CD4-positive, alpha-beta T cell (primary cell): Measurements from ENCODE around the gene FOXP4. TPM values are rescaled to one million over a fixed set of nuclear protein-coding genes. Genes with fewer than 3 reads are reported as not detected.

ENCODE experiments used
- ATAC-seq: fragments of 200-7000 bp; cut with Tn5 transposase; one replicate; pipeline ENCODE4 v1.10.0; 2022; ENCODE audit warnings: mild to moderate bottlenecking; ENCODE audit not compliant: poor library complexity
- CTCF ChIA-PET: fragments of 350-600 bp; sonication (Branson Sonifier 250); formaldehyde crosslinking; loops from one replicate; lab custom pipeline; 2021; ENCODE audit warnings: antibody characterized with exemption, inconsistent platforms; lab: Charles Lee
- POLR2A ChIA-PET: fragments of 350-600 bp; sonication (Branson Sonifier 250); formaldehyde crosslinking; loops from one replicate; lab custom pipeline; 2021; ENCODE audit warnings: antibody characterized with exemption, inconsistent platforms; lab: Charles Lee
- DNase-seq, 14 experiments: peaks; one replicate each; pipeline ENCODE4 v3.0.0-alpha.2; 2013 to 2020; ENCODE audit warnings: mixed read lengths in 2 of 14
- H3K27ac ChIP-seq, 2 donors: one replicate each; pipeline versions ENCODE4 v1.5.1 to v1.7.0; 2013; ENCODE audit warnings: low read length in 2 of 2, low read depth in 1 of 2, mild to moderate bottlenecking in 1 of 2
- H3K27me3 ChIP-seq, 2 experiments: 1 replicate in 1 of 2; 2 replicates in 1 of 2; pipeline versions ENCODE4 v1.6.1 to v1.7.0; 2013; ENCODE audit warnings: low read length in 2 of 2, control low read depth in 1 of 2, mild to moderate bottlenecking in 1 of 2, moderate library complexity in 1 of 2; ENCODE audit not compliant: insufficient read depth in 2 of 2, control insufficient read depth in 1 of 2
- H3K36me3 ChIP-seq: one replicate; pipeline ENCODE4 v1.6.1; 2013; ENCODE audit warnings: low read length, control low read depth; ENCODE audit not compliant: insufficient read depth
- H3K4me1 ChIP-seq: one replicate; pipeline ENCODE4 v1.6.1; 2013; ENCODE audit warnings: low read length, control low read depth; ENCODE audit not compliant: insufficient read depth
- H3K4me3 ChIP-seq: one replicate; pipeline ENCODE4 v1.5.1; 2013; ENCODE audit warnings: mild to moderate bottlenecking, low read length, moderate library complexity
- H3K9me3 ChIP-seq, 2 experiments: 1 replicate in 1 of 2; 2 replicates in 1 of 2; pipeline versions ENCODE4 v1.6.1 to v1.7.0; 2013; ENCODE audit warnings: low read length in 2 of 2, mild to moderate bottlenecking in 2 of 2, control low read depth in 1 of 2, moderate library complexity in 1 of 2; ENCODE audit not compliant: control insufficient read depth in 1 of 2, insufficient read depth in 1 of 2
- H3K27ac Mint-ChIP-seq: one replicate; pipeline ENCODE4 v1.8.0; 2020; ENCODE audit warnings: mixed read lengths
- H3K27me3 Mint-ChIP-seq: one replicate; pipeline ENCODE4 v1.8.0; 2021; ENCODE audit warnings: mixed read lengths
- H3K36me3 Mint-ChIP-seq: one replicate; pipeline ENCODE4 v1.8.0; 2021; ENCODE audit warnings: low read depth, mixed read lengths
- H3K4me1 Mint-ChIP-seq: one replicate; pipeline ENCODE4 v1.8.0; 2021; ENCODE audit warnings: low read depth, mixed read lengths
- H3K4me3 Mint-ChIP-seq: one replicate; pipeline ENCODE4 v1.8.0; 2020; ENCODE audit warnings: mild to moderate bottlenecking, mixed read lengths
- H3K9me3 Mint-ChIP-seq: one replicate; pipeline ENCODE4 v1.8.0; 2020; ENCODE audit warnings: mixed read lengths
- intact Hi-C, 2 experiments: fragments of 100-400 bp; cut with DNase I in 1 of 2; cut with micrococcal nuclease in 1 of 2; formaldehyde crosslinking; loops; one replicate each; pipeline versions ENCODE4 v1.15.1 to v1.9.0; 2023 to 2025; cut with DNase I, micrococcal nuclease
- total RNA-seq, 174 experiments: library from RNA in 2 of 174; stranded (reverse) in 2 of 174; gene quantifications; one replicate each; pipeline ENCODE4 v1.2.3 and lab custom pipeline; 2021 to 2026
- TF ChIP-seq, protein P1 (sequence below): fragments of 200-600 bp; IDR thresholded peaks from one replicate; pipeline ENCODE4 v1.8.0; 2022; ENCODE audit warnings: antibody characterized with exemption, mild to moderate bottlenecking

The FOXP4 gene
- total RNA-seq, 2 experiments from 2014 or later, result 3.7 to 3.9 TPM

DNA sequence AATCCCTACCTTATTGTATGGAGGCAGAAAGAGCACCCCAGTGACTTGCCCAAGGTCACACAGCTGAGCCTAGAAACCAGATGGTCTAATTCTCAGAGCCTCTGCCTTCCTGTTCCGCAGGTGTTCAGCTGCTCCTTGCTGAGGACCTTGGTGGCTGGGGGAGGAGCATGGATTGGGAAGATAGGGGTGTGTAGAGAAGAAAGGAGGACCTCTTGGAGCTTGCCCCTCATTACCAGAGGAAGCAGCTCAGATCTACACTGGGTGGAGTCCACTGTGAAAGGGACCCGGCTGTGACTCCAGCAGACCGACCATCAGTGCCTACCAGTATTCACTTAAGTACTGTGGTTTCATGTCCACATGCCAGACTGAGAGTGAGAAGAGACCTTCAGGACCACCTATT is 15.2 kb downstream of the FOXP4 start:
- ChIA-PET POLR2A (interaction anchor here (0.6 to 2.2 kb wide), 2 partner anchors 14 to 121 kb away, joined by 3 to 12 read pairs; partner anchors contain the start of gene FOXP4), CTCF (interaction anchor here (1.0 to 2.0 kb wide), 2 partner anchors 30 to 31 kb away, joined by 4 to 7 read pairs; no protein-coding TSS in a partner anchor)
- peaks cover 5% of the 10 kb centered on the region for H3K36me3 ChIP-seq
- H3K27ac ChIP-seq, result no peak overlapping the region
- no peaks in the 10 kb centered on the region for H3K9me3 ChIP-seq
- TF ChIP-seq, protein P1, sequence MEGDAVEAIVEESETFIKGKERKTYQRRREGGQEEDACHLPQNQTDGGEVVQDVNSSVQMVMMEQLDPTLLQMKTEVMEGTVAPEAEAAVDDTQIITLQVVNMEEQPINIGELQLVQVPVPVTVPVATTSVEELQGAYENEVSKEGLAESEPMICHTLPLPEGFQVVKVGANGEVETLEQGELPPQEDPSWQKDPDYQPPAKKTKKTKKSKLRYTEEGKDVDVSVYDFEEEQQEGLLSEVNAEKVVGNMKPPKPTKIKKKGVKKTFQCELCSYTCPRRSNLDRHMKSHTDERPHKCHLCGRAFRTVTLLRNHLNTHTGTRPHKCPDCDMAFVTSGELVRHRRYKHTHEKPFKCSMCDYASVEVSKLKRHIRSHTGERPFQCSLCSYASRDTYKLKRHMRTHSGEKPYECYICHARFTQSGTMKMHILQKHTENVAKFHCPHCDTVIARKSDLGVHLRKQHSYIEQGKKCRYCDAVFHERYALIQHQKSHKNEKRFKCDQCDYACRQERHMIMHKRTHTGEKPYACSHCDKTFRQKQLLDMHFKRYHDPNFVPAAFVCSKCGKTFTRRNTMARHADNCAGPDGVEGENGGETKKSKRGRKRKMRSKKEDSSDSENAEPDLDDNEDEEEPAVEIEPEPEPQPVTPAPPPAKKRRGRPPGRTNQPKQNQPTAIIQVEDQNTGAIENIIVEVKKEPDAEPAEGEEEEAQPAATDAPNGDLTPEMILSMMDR, result no peak
- intact Hi-C loops, result no loop called here
- H3K4me3 Mint-ChIP-seq, result peak overlapping the region; percentile 34
- DNase-seq (no peak), ATAC-seq (no peak)
- H3K4me1 Mint-ChIP-seq, result peaks cover 23% of the 10 kb centered on the region
- peaks cover 6% of the 10 kb centered on the region for H3K36me3 Mint-ChIP-seq
- H3K27ac Mint-ChIP-seq, result peak overlapping the region; percentile 86
- no peaks in the 10 kb centered on the region for H3K27me3 ChIP-seq
- H3K4me1 ChIP-seq, result peaks cover 29% of the 10 kb centered on the region
- no peak overlapping the region for H3K4me3 ChIP-seq
- H3K9me3 Mint-ChIP-seq, result no peaks in the 10 kb centered on the region
- H3K27me3 Mint-ChIP-seq, result no peaks in the 10 kb centered on the region

DNA sequence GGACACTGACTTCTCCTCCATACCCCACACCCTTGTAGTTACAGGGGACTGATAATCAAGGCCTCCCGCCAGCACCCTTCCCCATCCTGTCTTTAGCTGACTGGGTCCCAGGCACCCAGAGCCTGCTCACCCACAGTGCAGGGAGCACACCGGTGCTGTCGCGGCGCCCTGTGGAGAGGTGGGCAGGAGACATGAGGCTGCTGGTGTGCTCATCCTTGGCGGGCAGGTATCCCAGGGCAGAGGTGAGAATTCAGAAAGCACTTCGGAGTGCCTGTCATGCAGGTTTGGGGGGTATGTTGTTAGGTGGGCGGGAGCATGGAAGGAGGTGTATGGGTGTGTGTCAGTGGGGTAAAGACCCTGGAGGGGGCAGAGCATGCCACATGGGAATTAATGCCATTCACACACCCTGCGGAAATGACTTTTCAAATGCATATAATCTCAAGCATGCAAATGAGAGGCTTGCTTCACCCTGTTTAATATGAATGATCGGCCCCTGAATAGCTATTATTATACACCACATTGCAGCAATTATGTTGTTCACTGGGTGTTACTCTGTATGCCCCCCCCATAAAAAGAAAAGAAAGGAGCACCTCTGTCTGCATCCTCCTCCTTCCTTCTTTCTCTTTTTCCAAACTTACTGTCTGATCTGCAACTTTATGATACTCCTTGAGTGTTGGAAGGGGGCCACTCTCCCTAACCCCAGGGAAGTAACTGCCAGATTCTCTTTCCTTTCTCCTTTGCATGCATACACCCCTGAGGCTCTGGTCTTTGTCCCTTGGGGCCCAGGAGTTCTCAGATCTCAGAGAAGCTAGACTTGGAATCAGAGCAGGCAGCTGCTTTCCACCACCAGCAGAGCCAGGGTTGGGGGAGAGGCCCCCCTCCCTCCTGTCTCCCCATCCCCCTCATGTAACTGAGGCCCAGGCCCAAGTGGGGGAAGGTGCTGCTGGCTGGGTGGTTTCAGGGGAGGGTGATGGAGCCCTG is 16.0 kb downstream of the FOXP4 start:
- H3K4me1 Mint-ChIP-seq, result peaks cover 23% of the 10 kb centered on the region
- no peaks in the 10 kb centered on the region for H3K27me3 Mint-ChIP-seq
- Histone ChIP-seq H3K27ac (no peak overlapping the region), H3K9me3 (no peaks in the 10 kb centered on the region), H3K36me3 (peaks cover 6% of the 10 kb centered on the region), H3K4me3 (no peak overlapping the region), H3K27me3 (no peaks in the 10 kb centered on the region), H3K4me1 (peaks cover 29% of the 10 kb centered on the region)
- ChIA-PET CTCF (interaction anchor here (2.0 kb wide), 1 partner anchor 30 kb away, joined by 7 read pairs; no protein-coding TSS in a partner anchor), POLR2A (interaction anchor here (2.2 kb wide), 1 partner anchor 15 kb away, joined by 12 read pairs; the partner anchor contains the start of gene FOXP4)
- peak in 1 of 14 experiments; percentile 22 for DNase-seq
- TF ChIP-seq, protein P1, result no peak
- no peaks in the 10 kb centered on the region for H3K9me3 Mint-ChIP-seq
- H3K4me3 Mint-ChIP-seq, result no peak overlapping the region
- peaks cover 13% of the 10 kb centered on the region for H3K36me3 Mint-ChIP-seq
- intact Hi-C loops, result no loop called here
- peak overlapping the region; percentile 86 for H3K27ac Mint-ChIP-seq
- ATAC-seq, result no peak

DNA sequence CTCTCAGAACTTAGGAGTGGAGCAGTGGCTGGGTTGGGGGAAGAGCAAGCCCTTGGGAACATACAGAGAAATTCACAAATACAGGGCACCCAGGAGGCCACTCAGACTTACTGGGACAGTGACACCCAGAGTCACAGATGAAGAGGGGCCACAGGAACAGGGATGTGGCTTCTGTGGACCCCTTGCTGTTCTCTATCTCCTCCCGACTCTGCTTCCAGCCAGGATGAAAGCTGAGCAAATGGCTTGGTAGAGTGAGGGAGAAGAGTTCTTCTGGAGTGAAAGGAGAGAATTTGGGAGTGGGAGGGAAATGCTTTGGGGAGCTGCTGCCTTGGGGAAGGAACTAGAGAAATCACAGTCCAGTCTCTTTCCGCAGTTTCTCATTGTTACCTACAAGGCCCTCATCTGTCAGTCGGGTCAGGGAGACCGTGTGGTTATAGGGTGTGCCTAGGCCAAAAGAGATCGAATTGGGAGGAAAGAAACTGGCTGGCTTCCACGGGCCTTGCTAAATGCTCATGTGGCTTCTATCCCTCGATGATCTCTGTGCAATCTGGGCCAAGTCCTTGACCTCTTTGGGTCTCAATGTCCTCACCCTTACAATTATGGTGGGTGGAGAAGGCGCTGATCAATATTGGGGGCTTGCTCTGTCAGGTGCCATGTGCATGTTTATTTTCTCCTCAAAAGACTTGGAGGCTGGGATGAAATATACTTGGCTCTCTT is 17.0 kb downstream of the FOXP4 start:
- H3K27ac Mint-ChIP-seq, result no peak overlapping the region
- no peaks in the 10 kb centered on the region for H3K9me3 Mint-ChIP-seq
- TF ChIP-seq, protein P1, result no peak
- H3K27me3 Mint-ChIP-seq, result no peaks in the 10 kb centered on the region
- H3K4me1 Mint-ChIP-seq, result peaks cover 23% of the 10 kb centered on the region
- H3K36me3 Mint-ChIP-seq, result peaks cover 13% of the 10 kb centered on the region
- ChIA-PET CTCF (no interaction called here), POLR2A (no interaction called here)
- peaks cover 10% of the 10 kb centered on the region for H3K36me3 ChIP-seq
- peak overlapping the region; percentile 25 for H3K4me3 Mint-ChIP-seq
- no peak overlapping the region for H3K4me3 ChIP-seq
- peaks cover 29% of the 10 kb centered on the region for H3K4me1 ChIP-seq
- no peaks in the 10 kb centered on the region for H3K9me3 ChIP-seq
- intact Hi-C loops, result no loop called here
- ATAC-seq (no peak), DNase-seq (no peak)
- no peak overlapping the region for H3K27ac ChIP-seq
- H3K27me3 ChIP-seq, result no peaks in the 10 kb centered on the region
